HFFc6 (cell line): Measurements from ENCODE around the gene OR2T8. TPM values are rescaled to one million over a fixed set of nuclear protein-coding genes. Genes with fewer than 3 reads are reported as not detected.

ENCODE experiments used
- DNase-seq: peaks from one replicate; pipeline ENCODE4 v3.0.0-alpha.2; 2018
- H3K27ac Mint-ChIP-seq: 2 replicates; pipeline ENCODE4 v1.8.0; 2020; ENCODE audit warnings: mild to moderate bottlenecking, mixed read lengths
- H3K27me3 Mint-ChIP-seq: 2 replicates; pipeline ENCODE4 v1.8.0; 2021; ENCODE audit warnings: mild to moderate bottlenecking, moderate library complexity, mixed read lengths; ENCODE audit not compliant: insufficient read depth
- H3K36me3 Mint-ChIP-seq: 2 replicates; pipeline ENCODE4 v1.8.0; 2021; ENCODE audit warnings: low read depth, mixed read lengths
- H3K4me1 Mint-ChIP-seq: 2 replicates; pipeline ENCODE4 v1.8.0; 2020; ENCODE audit warnings: low read depth, mixed read lengths
- H3K4me3 Mint-ChIP-seq: 2 replicates; pipeline ENCODE4 v1.8.0; 2020; ENCODE audit warnings: mild to moderate bottlenecking, moderate library complexity, mixed read lengths
- H3K9me3 Mint-ChIP-seq: 2 replicates; pipeline ENCODE4 v1.8.0; 2020; ENCODE audit warnings: mild to moderate bottlenecking, mixed read lengths
- CTCF ChIP-seq: fragments of 200-600 bp; sonication (generic); IDR thresholded peaks from 2 replicates; pipeline ENCODE4 v1.5.0; 2021; ENCODE audit warnings: antibody characterized with exemption, mild to moderate bottlenecking
- total RNA-seq, 6 experiments: library from RNA; stranded (reverse); fragmentation: NEBNext Ultra II Directional; extraction: Animal tissue kit (Norgen Biotek cat#: 25700); gene quantifications; 2 replicates in 1 of 6; 3 replicates in 5 of 6; pipeline ENCODE4 v1.2.3, GENCODE V29; 2021

OR2T8 gene
- total RNA-seq, 6 experiments from 2014 or later = not detected

GRCh38 chr1:247913786-247914185 is 6.3 kb upstream of the OR2T8 start:
- Mint-ChIP-seq H3K27ac (no peak overlapping the region), H3K9me3 (peaks cover 4% of the 10 kb centered on the region), H3K4me3 (no peak overlapping the region), H3K27me3 (peaks cover 3% of the 10 kb centered on the region; the same call in 1 of the 2 replicates), H3K4me1 (peaks cover 24% of the 10 kb centered on the region; the same call in 1 of the 2 replicates), H3K36me3 (no peaks in the 10 kb centered on the region)
- no peak for TF ChIP-seq CTCF
- no peak for DNase-seq

GRCh38 chr1:247914941-247915662 is 5.0 kb upstream of the OR2T8 start:
- no peak for DNase-seq
- no peak overlapping the region for H3K27ac Mint-ChIP-seq
- H3K36me3 Mint-ChIP-seq = no peaks in the 10 kb centered on the region
- no peak overlapping the region for H3K4me3 Mint-ChIP-seq
- TF ChIP-seq CTCF = no peak
- H3K9me3 Mint-ChIP-seq = no peaks in the 10 kb centered on the region; the same call in 1 of the 2 replicates
- no peaks in the 10 kb centered on the region for H3K27me3 Mint-ChIP-seq
- peaks cover 24% of the 10 kb centered on the region; the same call in 1 of the 2 replicates for H3K4me1 Mint-ChIP-seq

- peaks cover 16% of the 10 kb centered on the region; the same call in 1 of the 2 replicates for H3K4me1 Mint-ChIP-seq
- no peaks in the 10 kb centered on the region for H3K36me3 Mint-ChIP-seq
- H3K27ac Mint-ChIP-seq = no peak overlapping the region
- DNase-seq = no peak
- no peaks in the 10 kb centered on the region; the same call in 1 of the 2 replicates for H3K27me3 Mint-ChIP-seq
- no peak for TF ChIP-seq CTCF
- H3K9me3 Mint-ChIP-seq = 0 out of 2 replicates have a peak, but pooled peaks cover 5% of the 10 kb centered on the region
- no peak overlapping the region for H3K4me3 Mint-ChIP-seq
Observed at GRCh38 chr1:247923941-247924340, 3.9 kb downstream of the OR2T8 start.

GRCh38 chr1:247924868-247925267 is 4.8 kb downstream of the OR2T8 start, which contains the start of gene OR2AJ1:
OR2AJ1 (plus strand) TSS chr1:247924889; CDS start chr1:247933769, 8,880 bp downstream.
- peaks cover 6% of the 10 kb centered on the region; the same call in 1 of the 2 replicates for H3K9me3 Mint-ChIP-seq
- no peak for DNase-seq
- H3K4me1 Mint-ChIP-seq = peaks cover 16% of the 10 kb centered on the region; the same call in 1 of the 2 replicates
- H3K4me3 Mint-ChIP-seq = no peak within 1 kb of the TSS
- no peak within 1 kb of the TSS for H3K27ac Mint-ChIP-seq
- no peaks in the 10 kb centered on the region for H3K36me3 Mint-ChIP-seq
- no peak for TF ChIP-seq CTCF
- H3K27me3 Mint-ChIP-seq = no peaks in the 10 kb centered on the region; the same call in 1 of the 2 replicates

- H3K27ac Mint-ChIP-seq = no peak overlapping the region
- DNase-seq = no peak
- no peak overlapping the region for H3K4me3 Mint-ChIP-seq
- H3K9me3 Mint-ChIP-seq = peaks cover 16% of the 10 kb centered on the region
- TF ChIP-seq CTCF = no peak
- H3K27me3 Mint-ChIP-seq = no peaks in the 10 kb centered on the region
- H3K4me1 Mint-ChIP-seq = no peaks in the 10 kb centered on the region; the same call in 1 of the 2 replicates
- H3K36me3 Mint-ChIP-seq = peaks cover 9% of the 10 kb centered on the region
Observed at GRCh38 chr1:247933989-247934388, 13.9 kb downstream of the OR2T8 start.
